GM11168 (cell line): Measurements from ENCODE around the gene GOLPH3.
"Not testable (repeated sequence)": the region's sequence is repeated elsewhere in the genome, so short reads cannot be mapped to it uniquely, and the experiment has no call there.

Experiments
- in situ Hi-C: fragments of 300-500 bp; cut with MboI; formaldehyde crosslinking; loops from one replicate; pipeline ENCODE4 v1.12.0; 2022; ENCODE audit warnings: low sequenced_read_pairs; ENCODE audit not compliant: unreplicated experiment

GOLPH3 gene

GRCh38 chr5:32174011-32174870, at the start of gene GOLPH3:
Gene GOLPH3, minus strand, starts transcription at chr5:32174319. Its CDS starts 285 bp downstream, at chr5:32174034.
- in situ Hi-C loops: no loop called here

GRCh38 chr5:32222723-32223470, 48.8 kb upstream of the GOLPH3 start:
- in situ Hi-C loops: no loop called here

- in situ Hi-C loops: no loop called here
Measured at GRCh38 chr5:32217886-32218396, 43.8 kb upstream of the GOLPH3 start.

- in situ Hi-C loops: not testable (repeated sequence)
Measured at GRCh38 chr5:32214344-32214743, 40.2 kb upstream of the GOLPH3 start.

GRCh38 chr5:32210151-32210550, 36.0 kb upstream of the GOLPH3 start:
- in situ Hi-C loops: no loop called here

- in situ Hi-C loops: not testable (repeated sequence)
Measured at GRCh38 chr5:32208837-32209236, 34.7 kb upstream of the GOLPH3 start.

GRCh38 chr5:32207355-32207634, 33.2 kb upstream of the GOLPH3 start:
- in situ Hi-C loops: no loop called here

GRCh38 chr5:32206509-32207354, 32.6 kb upstream of the GOLPH3 start:
- in situ Hi-C loops: no loop called here

- in situ Hi-C loops: no loop called here
Measured at GRCh38 chr5:32206053-32206452, 31.9 kb upstream of the GOLPH3 start.

- in situ Hi-C loops: no loop called here
Measured at GRCh38 chr5:32202394-32202793, 28.3 kb upstream of the GOLPH3 start.

GRCh38 chr5:32201122-32201753, 27.1 kb upstream of the GOLPH3 start:
- in situ Hi-C loops: no loop called here

- in situ Hi-C loops: no loop called here
Measured at GRCh38 chr5:32197032-32197431, 22.9 kb upstream of the GOLPH3 start.

- in situ Hi-C loops: no loop called here
Measured at GRCh38 chr5:32195265-32195664, 21.1 kb upstream of the GOLPH3 start.

- in situ Hi-C loops: no loop called here
Measured at GRCh38 chr5:32193591-32193990, 19.5 kb upstream of the GOLPH3 start.

- in situ Hi-C loops: no loop called here
Measured at GRCh38 chr5:32190095-32190494, 16.0 kb upstream of the GOLPH3 start.

- in situ Hi-C loops: no loop called here
Measured at GRCh38 chr5:32187675-32188074, 13.6 kb upstream of the GOLPH3 start.

GRCh38 chr5:32182463-32183063, 8.4 kb upstream of the GOLPH3 start:
- in situ Hi-C loops: no loop called here

- in situ Hi-C loops: no loop called here
Measured at GRCh38 chr5:32173267-32174010, 680 bp downstream of the GOLPH3 start.

GRCh38 chr5:32172923-32173266, 1.2 kb downstream of the GOLPH3 start:
- in situ Hi-C loops: no loop called here
